HEK293 (cell line): Measurements from ENCODE around the gene LRP1.

Source experiments
- BCL11A ChIP-seq: fragments of 450-650 bp; formaldehyde crosslinking; IDR thresholded peaks from 2 replicates; pipeline ENCODE4 v1.5.1; 2016; ENCODE audit warnings: low read depth, missing biosample characterization, missing genetic modification characterization
- ZFHX2 ChIP-seq: fragments of 450-650 bp; formaldehyde crosslinking; conservative IDR thresholded peaks from 2 replicates; pipeline ENCODE4 v1.5.1; 2016; ENCODE audit warnings: missing biosample characterization, missing genetic modification characterization
- ZFP69B ChIP-seq: fragments of 450-650 bp; formaldehyde crosslinking; IDR thresholded peaks from 2 replicates; pipeline ENCODE4 v1.5.1; 2016; ENCODE audit warnings: missing biosample characterization, missing genetic modification characterization
- ZNF121 ChIP-seq: fragments of 450-650 bp; formaldehyde crosslinking; IDR thresholded peaks from 2 replicates; pipeline ENCODE4 v1.5.1; 2016; ENCODE audit warnings: missing biosample characterization, missing genetic modification characterization
- ZNF174 ChIP-seq: fragments of 450-650 bp; formaldehyde crosslinking; IDR thresholded peaks from 2 replicates; pipeline ENCODE4 v1.5.0; 2017; ENCODE audit warnings: missing biosample characterization, mild to moderate bottlenecking, missing genetic modification characterization
- ZNF175 ChIP-seq: fragments of 450-650 bp; formaldehyde crosslinking; IDR thresholded peaks from 2 replicates; pipeline ENCODE4 v1.5.1; 2016; ENCODE audit warnings: missing biosample characterization, missing genetic modification characterization
- ZNF23 ChIP-seq: fragments of 450-650 bp; formaldehyde crosslinking; IDR thresholded peaks from 2 replicates; pipeline ENCODE4 v1.5.1; 2016; ENCODE audit warnings: missing biosample characterization, missing genetic modification characterization, borderline replicate concordance
- ZNF404 ChIP-seq: fragments of 450-650 bp; formaldehyde crosslinking; IDR thresholded peaks from 2 replicates; pipeline ENCODE4 v1.5.1; 2017; ENCODE audit warnings: missing biosample characterization, missing genetic modification characterization
- ZNF423 ChIP-seq: fragments of 450-650 bp; formaldehyde crosslinking; IDR thresholded peaks from 2 replicates; pipeline ENCODE4 v1.5.1; 2016; ENCODE audit warnings: missing biosample characterization, missing genetic modification characterization
- ZNF473 ChIP-seq: fragments of 450-650 bp; formaldehyde crosslinking; IDR thresholded peaks from 2 replicates; pipeline ENCODE4 v1.5.1; 2017; ENCODE audit warnings: missing biosample characterization, missing genetic modification characterization
- ZNF654 ChIP-seq: fragments of 450-650 bp; formaldehyde crosslinking; IDR thresholded peaks from 2 replicates; pipeline ENCODE4 v1.5.1; 2016; ENCODE audit warnings: low read depth, missing biosample characterization, missing genetic modification characterization
- ZNF658 ChIP-seq: fragments of 450-650 bp; formaldehyde crosslinking; IDR thresholded peaks from 2 replicates; pipeline ENCODE4; 2016; ENCODE audit warnings: missing biosample characterization, missing genetic modification characterization
- ZNF707 ChIP-seq: fragments of 450-650 bp; formaldehyde crosslinking; IDR thresholded peaks from 2 replicates; pipeline ENCODE4 v1.5.1; 2016; ENCODE audit warnings: missing biosample characterization, missing genetic modification characterization
- ZNF792 ChIP-seq: fragments of 450-650 bp; formaldehyde crosslinking; IDR thresholded peaks from 2 replicates; pipeline ENCODE4 v1.5.1; 2016; ENCODE audit warnings: missing biosample characterization, missing genetic modification characterization
- ZXDB ChIP-seq: fragments of 450-650 bp; formaldehyde crosslinking; IDR thresholded peaks from 2 replicates; pipeline ENCODE4 v1.5.1; 2016; ENCODE audit warnings: missing biosample characterization, missing genetic modification characterization
- TF ChIP-seq, protein P1 (sequence below): fragments of 450-650 bp; formaldehyde crosslinking; conservative IDR thresholded peaks from 2 replicates; pipeline ENCODE4 v1.5.1; 2016; ENCODE audit warnings: low read depth, missing biosample characterization, missing genetic modification characterization
- TF ChIP-seq, protein P2 (sequence below): fragments of 450-650 bp; formaldehyde crosslinking; IDR thresholded peaks from 2 replicates; pipeline ENCODE4 v1.5.1; 2016; ENCODE audit warnings: missing biosample characterization, missing genetic modification characterization
- TF ChIP-seq, protein P3 (sequence below): sonication (generic); formaldehyde crosslinking; IDR thresholded peaks from 2 replicates; pipeline ENCODE4 v1.8.1; 2022; ENCODE audit warnings: mild to moderate bottlenecking, moderate library complexity, missing genetic modification reagents
- TF ChIP-seq, protein P4 (sequence below): fragments of 450-650 bp; formaldehyde crosslinking; IDR thresholded peaks from 2 replicates; pipeline ENCODE4 v1.5.1; 2016; ENCODE audit warnings: missing biosample characterization, missing genetic modification characterization
- TF ChIP-seq, protein P5 (sequence below): fragments of 450-650 bp; formaldehyde crosslinking; IDR thresholded peaks from 2 replicates; pipeline ENCODE4 v1.5.1; 2016; ENCODE audit warnings: missing biosample characterization, missing genetic modification characterization, low read depth
- TF ChIP-seq, protein P6 (sequence below): fragments of 450-650 bp; formaldehyde crosslinking; IDR thresholded peaks from 2 replicates; pipeline ENCODE4 v1.5.1; 2017; ENCODE audit warnings: missing biosample characterization, mild to moderate bottlenecking, missing genetic modification characterization, moderate library complexity
- TF ChIP-seq, protein P7 (sequence below): fragments of 450-650 bp; formaldehyde crosslinking; IDR thresholded peaks from 2 replicates; pipeline ENCODE4 v1.5.1; 2017; ENCODE audit warnings: missing biosample characterization, missing genetic modification characterization

LRP1 gene

DNA sequence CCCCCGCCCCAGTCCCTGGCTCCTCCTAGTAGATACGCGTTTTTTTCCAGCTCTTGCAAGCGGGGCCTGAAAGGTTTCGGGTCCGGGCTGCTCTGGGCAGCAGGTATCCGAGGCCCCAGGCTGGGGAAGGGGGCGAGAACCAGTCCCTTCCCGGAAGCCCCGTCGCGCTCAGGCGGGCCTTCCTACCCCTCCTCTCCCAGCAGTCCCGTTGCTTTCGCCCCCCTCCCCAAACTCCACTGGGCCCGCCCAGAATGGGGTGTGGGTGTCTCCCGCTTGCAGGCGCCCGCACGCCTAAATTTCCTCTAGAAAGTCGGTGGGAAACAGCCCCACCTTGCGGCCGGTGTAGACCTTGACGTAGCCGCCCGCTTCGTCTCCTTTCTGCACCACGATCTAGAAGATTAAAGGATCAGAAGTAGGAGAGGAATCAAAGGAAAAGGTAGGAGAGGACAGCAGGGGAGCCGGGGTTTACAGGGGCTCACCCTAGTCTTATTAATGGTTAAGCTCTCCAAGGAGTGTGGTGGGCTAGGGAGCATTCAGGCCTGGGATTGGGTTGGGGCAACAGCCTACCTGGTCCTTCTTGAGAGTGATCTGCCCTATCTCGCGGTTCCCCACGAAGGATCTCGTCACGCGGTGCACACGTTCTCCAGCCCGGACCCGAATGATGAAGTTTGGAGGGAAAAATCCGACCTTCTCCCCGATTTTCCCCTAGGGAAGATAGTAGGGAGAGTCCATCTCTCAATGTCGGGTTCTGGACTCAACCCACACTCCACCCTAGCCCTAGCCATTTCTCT lies 115.4 kb downstream of the LRP1 start (continued):
- TF ChIP-seq, protein P1, sequence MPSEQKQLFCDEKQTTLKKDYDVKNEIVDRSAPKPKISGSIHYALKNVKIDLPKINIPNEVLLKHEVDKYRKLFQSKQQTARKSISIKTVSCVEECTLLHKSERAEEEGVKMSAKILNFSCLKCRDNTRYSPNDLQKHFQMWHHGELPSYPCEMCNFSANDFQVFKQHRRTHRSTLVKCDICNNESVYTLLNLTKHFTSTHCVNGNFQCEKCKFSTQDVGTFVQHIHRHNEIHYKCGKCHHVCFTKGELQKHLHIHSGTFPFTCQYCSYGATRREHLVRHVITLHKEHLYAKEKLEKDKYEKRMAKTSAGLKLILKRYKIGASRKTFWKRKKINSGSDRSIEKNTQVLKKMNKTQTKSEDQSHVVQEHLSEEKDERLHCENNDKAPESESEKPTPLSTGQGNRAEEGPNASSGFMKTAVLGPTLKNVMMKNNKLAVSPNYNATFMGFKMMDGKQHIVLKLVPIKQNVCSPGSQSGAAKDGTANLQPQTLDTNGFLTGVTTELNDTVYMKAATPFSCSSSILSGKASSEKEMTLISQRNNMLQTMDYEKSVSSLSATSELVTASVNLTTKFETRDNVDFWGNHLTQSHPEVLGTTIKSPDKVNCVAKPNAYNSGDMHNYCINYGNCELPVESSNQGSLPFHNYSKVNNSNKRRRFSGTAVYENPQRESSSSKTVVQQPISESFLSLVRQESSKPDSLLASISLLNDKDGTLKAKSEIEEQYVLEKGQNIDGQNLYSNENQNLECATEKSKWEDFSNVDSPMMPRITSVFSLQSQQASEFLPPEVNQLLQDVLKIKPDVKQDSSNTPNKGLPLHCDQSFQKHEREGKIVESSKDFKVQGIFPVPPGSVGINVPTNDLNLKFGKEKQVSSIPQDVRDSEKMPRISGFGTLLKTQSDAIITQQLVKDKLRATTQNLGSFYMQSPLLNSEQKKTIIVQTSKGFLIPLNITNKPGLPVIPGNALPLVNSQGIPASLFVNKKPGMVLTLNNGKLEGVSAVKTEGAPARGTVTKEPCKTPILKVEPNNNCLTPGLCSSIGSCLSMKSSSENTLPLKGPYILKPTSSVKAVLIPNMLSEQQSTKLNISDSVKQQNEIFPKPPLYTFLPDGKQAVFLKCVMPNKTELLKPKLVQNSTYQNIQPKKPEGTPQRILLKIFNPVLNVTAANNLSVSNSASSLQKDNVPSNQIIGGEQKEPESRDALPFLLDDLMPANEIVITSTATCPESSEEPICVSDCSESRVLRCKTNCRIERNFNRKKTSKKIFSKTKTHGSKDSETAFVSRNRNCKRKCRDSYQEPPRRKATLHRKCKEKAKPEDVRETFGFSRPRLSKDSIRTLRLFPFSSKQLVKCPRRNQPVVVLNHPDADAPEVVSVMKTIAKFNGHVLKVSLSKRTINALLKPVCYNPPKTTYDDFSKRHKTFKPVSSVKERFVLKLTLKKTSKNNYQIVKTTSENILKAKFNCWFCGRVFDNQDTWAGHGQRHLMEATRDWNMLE (tag by site-specific recombination), result no peak
- TF ChIP-seq, protein P2, sequence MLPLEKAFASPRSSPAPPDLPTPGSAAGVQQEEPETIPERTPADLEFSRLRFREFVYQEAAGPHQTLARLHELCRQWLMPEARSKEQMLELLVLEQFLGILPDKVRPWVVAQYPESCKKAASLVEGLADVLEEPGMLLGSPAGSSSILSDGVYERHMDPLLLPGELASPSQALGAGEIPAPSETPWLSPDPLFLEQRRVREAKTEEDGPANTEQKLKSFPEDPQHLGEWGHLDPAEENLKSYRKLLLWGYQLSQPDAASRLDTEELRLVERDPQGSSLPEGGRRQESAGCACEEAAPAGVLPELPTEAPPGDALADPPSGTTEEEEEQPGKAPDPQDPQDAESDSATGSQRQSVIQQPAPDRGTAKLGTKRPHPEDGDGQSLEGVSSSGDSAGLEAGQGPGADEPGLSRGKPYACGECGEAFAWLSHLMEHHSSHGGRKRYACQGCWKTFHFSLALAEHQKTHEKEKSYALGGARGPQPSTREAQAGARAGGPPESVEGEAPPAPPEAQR, result no peak
- TF ChIP-seq ZNF121 (tag by site-specific recombination) (no peak), ZXDB (tag by site-specific recombination) (peak; percentile 31; the same call in 1 of the 2 replicates), ZNF473 (tag by site-specific recombination) (no peak), ZFP69B (no peak; the same call in 1 of the 2 replicates), ZNF707 (tag by site-specific recombination) (no peak), ZFHX2 (tag by site-specific recombination) (peak; percentile 59), ZNF23 (no peak), ZNF654 (peak; percentile 63), ZNF175 (tag by site-specific recombination) (no peak), BCL11A (no peak), ZNF658 (tag by site-specific recombination) (no peak), ZNF423 (no peak), ZNF792 (tag by site-specific recombination) (no peak), ZNF404 (tag by site-specific recombination) (no peak), ZNF174 (tag by site-specific recombination) (no peak)
- TF ChIP-seq, protein P3, sequence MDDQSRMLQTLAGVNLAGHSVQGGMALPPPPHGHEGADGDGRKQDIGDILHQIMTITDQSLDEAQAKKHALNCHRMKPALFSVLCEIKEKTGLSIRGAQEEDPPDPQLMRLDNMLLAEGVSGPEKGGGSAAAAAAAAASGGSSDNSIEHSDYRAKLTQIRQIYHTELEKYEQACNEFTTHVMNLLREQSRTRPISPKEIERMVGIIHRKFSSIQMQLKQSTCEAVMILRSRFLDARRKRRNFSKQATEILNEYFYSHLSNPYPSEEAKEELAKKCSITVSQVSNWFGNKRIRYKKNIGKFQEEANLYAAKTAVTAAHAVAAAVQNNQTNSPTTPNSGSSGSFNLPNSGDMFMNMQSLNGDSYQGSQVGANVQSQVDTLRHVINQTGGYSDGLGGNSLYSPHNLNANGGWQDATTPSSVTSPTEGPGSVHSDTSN (CRISPR knock-in tag), result no peak
- TF ChIP-seq, protein P4, sequence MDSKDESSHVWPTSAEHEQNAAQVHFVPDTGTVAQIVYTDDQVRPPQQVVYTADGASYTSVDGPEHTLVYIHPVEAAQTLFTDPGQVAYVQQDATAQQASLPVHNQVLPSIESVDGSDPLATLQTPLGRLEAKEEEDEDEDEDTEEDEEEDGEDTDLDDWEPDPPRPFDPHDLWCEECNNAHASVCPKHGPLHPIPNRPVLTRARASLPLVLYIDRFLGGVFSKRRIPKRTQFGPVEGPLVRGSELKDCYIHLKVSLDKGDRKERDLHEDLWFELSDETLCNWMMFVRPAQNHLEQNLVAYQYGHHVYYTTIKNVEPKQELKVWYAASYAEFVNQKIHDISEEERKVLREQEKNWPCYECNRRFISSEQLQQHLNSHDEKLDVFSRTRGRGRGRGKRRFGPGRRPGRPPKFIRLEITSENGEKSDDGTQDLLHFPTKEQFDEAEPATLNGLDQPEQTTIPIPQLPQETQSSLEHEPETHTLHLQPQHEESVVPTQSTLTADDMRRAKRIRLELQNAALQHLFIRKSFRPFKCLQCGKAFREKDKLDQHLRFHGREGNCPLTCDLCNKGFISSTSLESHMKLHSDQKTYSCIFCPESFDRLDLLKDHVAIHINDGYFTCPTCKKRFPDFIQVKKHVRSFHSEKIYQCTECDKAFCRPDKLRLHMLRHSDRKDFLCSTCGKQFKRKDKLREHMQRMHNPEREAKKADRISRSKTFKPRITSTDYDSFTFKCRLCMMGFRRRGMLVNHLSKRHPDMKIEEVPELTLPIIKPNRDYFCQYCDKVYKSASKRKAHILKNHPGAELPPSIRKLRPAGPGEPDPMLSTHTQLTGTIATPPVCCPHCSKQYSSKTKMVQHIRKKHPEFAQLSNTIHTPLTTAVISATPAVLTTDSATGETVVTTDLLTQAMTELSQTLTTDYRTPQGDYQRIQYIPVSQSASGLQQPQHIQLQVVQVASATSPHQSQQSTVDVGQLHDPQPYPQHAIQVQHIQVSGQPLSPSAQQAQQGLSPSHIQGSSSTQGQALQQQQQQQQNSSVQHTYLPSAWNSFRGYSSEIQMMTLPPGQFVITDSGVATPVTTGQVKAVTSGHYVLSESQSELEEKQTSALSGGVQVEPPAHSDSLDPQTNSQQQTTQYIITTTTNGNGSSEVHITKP, result peak; percentile 83
- TF ChIP-seq, protein P5, sequence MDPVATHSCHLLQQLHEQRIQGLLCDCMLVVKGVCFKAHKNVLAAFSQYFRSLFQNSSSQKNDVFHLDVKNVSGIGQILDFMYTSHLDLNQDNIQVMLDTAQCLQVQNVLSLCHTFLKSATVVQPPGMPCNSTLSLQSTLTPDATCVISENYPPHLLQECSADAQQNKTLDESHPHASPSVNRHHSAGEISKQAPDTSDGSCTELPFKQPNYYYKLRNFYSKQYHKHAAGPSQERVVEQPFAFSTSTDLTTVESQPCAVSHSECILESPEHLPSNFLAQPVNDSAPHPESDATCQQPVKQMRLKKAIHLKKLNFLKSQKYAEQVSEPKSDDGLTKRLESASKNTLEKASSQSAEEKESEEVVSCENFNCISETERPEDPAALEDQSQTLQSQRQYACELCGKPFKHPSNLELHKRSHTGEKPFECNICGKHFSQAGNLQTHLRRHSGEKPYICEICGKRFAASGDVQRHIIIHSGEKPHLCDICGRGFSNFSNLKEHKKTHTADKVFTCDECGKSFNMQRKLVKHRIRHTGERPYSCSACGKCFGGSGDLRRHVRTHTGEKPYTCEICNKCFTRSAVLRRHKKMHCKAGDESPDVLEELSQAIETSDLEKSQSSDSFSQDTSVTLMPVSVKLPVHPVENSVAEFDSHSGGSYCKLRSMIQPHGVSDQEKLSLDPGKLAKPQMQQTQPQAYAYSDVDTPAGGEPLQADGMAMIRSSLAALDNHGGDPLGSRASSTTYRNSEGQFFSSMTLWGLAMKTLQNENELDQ (tag by site-specific recombination), result no peak
- TF ChIP-seq, protein P6, sequence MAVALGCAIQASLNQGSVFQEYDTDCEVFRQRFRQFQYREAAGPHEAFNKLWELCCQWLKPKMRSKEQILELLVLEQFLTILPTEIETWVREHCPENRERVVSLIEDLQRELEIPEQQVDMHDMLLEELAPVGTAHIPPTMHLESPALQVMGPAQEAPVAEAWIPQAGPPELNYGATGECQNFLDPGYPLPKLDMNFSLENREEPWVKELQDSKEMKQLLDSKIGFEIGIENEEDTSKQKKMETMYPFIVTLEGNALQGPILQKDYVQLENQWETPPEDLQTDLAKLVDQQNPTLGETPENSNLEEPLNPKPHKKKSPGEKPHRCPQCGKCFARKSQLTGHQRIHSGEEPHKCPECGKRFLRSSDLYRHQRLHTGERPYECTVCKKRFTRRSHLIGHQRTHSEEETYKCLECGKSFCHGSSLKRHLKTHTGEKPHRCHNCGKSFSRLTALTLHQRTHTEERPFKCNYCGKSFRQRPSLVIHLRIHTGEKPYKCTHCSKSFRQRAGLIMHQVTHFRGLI (tag by site-specific recombination), result peak; percentile 53; the same call in 1 of the 2 replicates
- TF ChIP-seq, protein P7, sequence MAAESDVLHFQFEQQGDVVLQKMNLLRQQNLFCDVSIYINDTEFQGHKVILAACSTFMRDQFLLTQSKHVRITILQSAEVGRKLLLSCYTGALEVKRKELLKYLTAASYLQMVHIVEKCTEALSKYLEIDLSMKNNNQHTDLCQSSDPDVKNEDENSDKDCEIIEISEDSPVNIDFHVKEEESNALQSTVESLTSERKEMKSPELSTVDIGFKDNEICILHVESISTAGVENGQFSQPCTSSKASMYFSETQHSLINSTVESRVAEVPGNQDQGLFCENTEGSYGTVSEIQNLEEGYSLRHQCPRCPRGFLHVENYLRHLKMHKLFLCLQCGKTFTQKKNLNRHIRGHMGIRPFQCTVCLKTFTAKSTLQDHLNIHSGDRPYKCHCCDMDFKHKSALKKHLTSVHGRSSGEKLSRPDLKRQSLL (tag by site-specific recombination), result no peak
